Occipital lobe (tissue), 2 donors: ENCODE data around the gene DOP1B. TPM values are rescaled to one million over a fixed set of nuclear protein-coding genes. Genes with fewer than 3 reads are reported as not detected.
"Not testable (repeated sequence)": the region's sequence is repeated elsewhere in the genome, so short reads cannot be mapped to it uniquely, and the experiment has no call there.

Experiments
- DNase-seq: peaks from one replicate; lab custom pipeline; 2025; lab: John Stamatoyannopoulos, UW
- total RNA-seq: library from RNA; depleted of rRNA; stranded (reverse); fragments of >200 nt; gene quantifications from one replicate; pipeline ENCODE4 v1.2.3, GENCODE V29; 2014

The DOP1B gene
- 30.9 TPM for total RNA-seq

- DNase-seq = no peak
These were observed at the start of gene DOP1B for GRCh38 chr21:36156815-36157670. TSS of gene DOP1B (plus strand) at chr21:36156824. CDS start at chr21:36164734, 7,910 bp downstream.

DNA sequence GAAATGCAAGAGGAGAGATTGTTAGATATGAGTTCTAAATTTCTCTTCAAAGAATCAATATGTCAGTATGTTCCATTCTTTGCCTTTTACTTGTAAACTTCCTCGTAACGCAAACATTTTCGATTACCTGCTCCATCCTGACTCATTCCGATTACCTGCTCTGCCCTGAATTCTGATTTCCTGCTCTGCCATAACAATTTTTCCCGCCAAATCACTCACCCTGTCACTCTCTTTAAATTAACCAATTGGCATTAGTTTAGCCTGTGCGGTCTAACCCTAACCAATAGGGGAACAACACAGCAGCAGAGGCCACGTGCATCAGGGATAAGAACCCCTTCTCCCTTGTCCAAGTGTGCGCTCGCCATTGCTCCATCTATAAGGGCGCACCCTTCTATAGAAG lies 46.8 kb upstream of the DOP1B start:
- no peak for DNase-seq

DNA sequence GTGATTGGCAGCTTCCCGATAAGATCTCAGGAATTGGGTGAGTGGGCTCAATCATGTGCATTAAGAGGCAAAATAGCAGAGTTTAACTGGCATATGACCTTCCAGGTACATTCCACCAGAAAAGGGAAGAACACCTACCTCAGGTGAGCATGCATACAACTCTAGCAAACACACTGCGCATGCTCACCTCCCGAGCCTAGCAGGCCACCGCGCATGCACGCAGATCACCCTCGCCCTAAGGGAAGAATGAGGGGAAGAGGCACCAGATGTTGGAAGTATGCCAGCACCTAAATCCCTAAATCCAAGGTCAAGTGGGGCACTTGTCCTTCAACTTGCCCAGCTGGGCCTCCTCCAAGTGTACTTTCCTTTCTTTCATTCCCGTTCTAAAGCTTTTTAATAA lies 45.4 kb upstream of the DOP1B start:
- DNase-seq = no peak

GRCh38 chr21:36113647-36114428 lies 42.8 kb upstream of the DOP1B start:
- DNase-seq = no peak

GRCh38 chr21:36115138-36115730 lies 41.4 kb upstream of the DOP1B start:
- DNase-seq = no peak

- DNase-seq = no peak
These were observed 39.3 kb upstream of the DOP1B start for GRCh38 chr21:36117286-36117741.

GRCh38 chr21:36120304-36120888 lies 36.2 kb upstream of the DOP1B start:
- DNase-seq = no peak

GRCh38 chr21:36122977-36123376 lies 33.6 kb upstream of the DOP1B start:
- DNase-seq = no peak

DNA sequence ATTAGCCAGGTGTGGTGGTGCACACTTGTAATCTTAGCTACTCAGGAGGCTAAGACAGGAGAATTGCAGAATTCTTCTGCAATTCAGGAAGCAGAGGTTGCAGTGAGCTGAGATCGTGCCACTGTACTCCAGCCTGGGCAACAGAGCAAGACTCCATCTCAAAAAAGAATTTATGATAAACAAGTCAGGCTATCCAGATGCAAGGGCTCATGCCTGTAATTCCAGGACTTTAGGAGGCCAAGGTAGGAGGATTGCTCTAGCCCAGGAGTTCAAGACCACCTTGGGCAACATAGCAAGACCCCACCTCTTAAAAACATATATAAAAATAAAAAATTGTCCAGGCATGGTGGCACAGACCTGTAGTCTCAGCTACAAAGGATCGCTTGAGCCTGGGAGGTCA lies 32.2 kb upstream of the DOP1B start:
- DNase-seq = no peak

- no peak for DNase-seq
These were observed 31.0 kb upstream of the DOP1B start for GRCh38 chr21:36125512-36126207.

DNA sequence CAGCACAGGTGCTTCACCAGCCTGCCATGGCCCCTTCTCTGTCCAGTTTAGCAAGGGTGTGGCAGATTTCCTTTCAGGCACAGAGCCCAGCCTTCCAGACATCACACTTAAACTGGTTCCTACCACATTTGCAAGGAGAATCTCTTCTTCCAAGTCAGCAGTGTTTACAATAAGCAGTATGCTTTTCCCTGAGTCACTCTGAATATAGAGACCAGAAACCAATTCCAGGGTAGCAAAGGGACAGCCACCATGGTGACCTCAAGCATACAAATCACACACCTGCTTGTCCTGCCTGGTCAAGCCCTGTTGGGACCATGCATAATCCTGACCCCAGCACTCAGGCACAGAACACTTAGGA lies 30.4 kb upstream of the DOP1B start:
- DNase-seq = no peak

DNA sequence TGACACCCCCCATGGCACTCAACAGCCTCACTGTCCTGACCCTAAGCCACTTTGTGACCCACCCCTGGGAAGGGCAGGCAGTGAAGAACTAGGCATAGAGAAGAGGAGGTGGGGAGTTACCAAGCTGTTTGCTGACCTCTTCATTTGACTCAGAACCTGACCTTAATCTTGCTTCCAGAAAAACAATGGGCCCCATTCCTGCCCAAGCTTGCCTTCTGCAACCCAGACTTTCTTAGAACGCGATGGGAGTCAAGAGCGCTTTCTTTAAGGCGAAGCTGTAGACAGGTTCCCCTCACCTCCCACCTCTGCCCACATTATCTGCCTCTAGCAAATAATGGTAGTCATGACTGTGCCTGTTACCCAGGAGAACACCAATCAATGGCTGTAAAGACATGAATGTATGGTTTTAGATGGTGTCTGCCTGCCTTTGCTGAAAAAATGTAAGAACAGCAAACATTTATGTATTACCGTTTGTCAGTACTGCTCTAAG lies 30.0 kb upstream of the DOP1B start:
- no peak for DNase-seq

- no peak for DNase-seq
These were observed 29.2 kb upstream of the DOP1B start for GRCh38 chr21:36127250-36127904.

- no peak for DNase-seq
These were observed 28.6 kb upstream of the DOP1B start for GRCh38 chr21:36127977-36128376.

GRCh38 chr21:36129219-36129618 lies 27.4 kb upstream of the DOP1B start:
- no peak for DNase-seq

- DNase-seq = not testable (repeated sequence)
These were observed 26.2 kb upstream of the DOP1B start for GRCh38 chr21:36130414-36130762.

DNA sequence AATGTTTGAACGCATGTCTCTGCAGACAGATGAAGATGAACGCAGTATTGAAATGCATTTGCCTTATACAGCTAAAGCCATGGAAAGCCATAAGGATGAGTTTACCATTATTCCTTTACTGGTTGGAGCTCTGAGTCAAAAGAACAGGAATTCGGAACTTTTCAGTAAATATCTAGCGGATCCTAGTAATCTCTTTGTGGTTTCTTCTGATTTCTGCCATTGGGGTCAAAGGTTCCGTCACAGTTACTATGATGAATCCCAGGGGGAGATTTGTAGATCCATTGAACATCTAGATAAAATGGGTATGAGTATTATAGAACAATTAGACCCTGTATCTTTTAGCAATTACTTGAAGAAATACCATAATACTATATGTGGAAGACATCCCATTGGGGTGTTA lies 25.8 kb upstream of the DOP1B start:
- not testable (repeated sequence) for DNase-seq

DNA sequence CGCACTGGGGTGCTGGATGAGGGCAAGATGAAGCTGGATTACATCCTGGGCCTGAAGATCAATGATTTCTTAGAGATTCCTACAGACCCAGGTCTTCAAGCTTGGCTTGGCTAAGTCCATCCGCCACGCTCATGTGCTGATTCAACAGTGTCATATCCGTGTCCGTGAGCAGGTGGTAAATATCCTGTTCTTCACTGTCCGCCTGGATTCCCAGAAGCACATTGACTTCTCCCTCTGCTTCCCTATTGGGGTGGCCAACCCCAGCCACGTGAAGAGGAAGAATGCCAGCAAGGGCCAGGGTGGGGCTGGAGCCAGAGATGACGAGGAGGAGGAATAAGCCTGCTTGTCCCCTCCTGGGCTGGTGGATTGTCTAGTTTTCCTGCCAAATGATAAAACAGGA lies 23.9 kb upstream of the DOP1B start:
- no peak for DNase-seq

GRCh38 chr21:36134803-36135390 lies 21.7 kb upstream of the DOP1B start, which contains the start of gene CBR3:
TSS of gene CBR3 (plus strand) at chr21:36135079. CDS start at chr21:36135193, 114 bp downstream.
- DNase-seq = peak; percentile 46
